Stimulated activated naive CD4-positive, alpha-beta T cell (primary cell): ENCODE results near the gene AP3M1.
"Not testable (repeated sequence)": the region's sequence is repeated elsewhere in the genome, so short reads cannot be mapped to it uniquely, and the experiment has no call there.

Source experiments
- DNase-seq, 6 experiments: peaks; one replicate each; lab custom pipeline; 2025; lab: John Stamatoyannopoulos, UW

AP3M1 gene

DNA sequence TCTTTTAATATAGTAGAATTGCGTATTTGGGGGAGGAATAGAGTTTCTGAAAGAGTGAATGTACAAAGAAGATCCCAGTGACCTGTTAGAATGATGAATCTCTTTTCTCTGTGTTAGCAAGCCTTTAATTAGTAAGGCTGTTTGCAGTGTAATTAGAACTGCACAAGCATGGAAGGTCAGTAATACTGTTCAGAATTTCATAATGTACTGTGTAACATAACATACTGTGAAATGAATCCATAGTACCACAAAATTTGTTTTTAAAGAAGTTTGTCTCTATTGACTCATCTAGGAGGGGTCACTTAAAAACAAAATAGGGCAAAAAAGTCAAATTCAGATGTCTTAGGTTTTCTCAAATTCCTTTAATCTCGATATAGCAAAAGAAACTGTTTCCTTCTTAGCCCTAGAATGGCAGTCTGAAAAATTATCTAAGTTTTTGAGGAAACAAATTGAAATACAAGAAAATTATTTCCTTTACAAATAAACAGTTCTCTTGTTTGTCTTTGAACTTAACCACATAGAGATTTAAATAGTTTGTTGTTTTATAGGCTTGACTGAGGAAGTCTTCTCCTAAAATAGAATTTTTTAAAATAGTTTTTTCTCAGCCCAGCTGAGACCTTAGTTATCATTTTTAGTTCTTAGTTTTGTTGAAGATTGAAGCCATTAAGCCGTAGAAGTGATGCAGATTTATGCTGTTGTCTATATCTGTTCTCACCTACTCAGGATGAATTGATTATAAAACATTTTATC, 12.9 kb upstream of the AP3M1 start:
- no peak for DNase-seq

DNA sequence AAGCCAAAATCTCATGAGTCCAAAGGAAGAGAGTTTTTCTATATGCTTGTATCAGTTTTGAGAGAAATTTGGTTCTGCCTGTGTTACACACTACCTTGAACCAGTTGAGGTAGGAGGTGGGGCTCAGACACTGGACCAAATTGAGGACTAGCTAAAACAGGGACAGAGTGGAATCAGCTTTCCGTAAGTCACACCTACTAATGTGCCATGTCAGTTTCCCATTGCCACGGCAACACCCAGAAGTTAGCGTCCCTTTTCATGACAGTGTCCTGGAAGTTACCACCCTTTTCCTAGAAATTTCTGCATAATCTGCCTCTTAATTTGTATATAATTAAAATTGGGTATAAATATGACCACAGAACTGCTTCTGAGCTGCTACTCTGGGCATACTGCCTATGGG, 9.4 kb upstream of the AP3M1 start:
- DNase-seq = no peak

DNA sequence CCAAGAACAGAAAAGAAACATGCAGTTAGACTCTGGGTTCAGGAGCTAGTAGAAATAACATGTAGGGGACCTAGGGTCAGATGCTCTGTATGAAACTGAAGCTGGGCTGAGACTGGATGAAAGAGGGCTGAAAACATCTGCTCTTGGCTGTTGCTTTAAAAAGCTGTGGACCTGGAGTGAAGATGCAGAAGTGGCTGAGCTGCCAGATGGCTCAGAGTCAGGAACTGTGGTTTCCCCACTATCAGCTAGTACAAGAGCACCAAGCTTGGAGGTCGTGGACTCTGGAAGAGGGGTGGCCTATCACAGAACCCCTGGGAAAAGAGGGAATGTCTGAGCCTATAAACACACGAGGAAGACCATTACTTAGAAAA, 6.3 kb upstream of the AP3M1 start:
- DNase-seq = no peak

DNA sequence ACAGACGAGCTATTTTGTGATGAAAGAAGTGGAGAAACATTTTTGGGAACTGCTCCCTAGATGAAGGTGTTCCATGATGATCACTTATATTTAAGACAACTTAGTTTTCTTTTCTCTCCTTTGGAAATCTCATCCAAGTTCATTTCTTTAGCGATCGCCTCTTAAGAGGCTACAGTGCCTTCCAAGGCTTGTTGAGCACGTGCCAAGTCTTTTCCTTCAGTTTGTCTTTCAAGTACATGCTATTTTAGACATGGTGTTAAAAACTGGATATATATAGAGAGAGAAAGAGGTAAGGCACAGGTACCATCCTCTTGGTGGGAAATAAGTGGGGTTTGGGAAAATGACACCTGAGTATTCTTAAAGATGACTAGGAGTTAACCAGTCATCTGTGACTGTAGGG, 3.0 kb upstream of the AP3M1 start:
- no peak for DNase-seq

DNA sequence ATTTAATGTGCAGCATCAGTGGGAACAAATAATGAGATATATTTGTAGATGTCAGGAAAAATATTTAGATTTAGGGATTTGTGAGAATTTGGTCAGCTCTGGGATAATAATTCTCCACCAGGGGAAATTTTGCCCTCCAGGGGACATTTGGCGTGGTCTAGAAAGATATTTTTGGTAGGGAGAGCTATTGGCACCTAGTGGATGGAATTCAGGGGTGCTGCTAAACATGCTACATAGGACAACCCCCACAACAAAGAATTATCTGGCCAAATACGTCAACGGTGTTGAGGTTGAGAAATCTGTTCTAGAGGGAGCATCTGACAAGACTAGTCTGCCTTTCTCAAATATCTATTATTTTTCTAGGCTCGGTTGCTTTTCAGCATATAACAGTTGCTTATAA, 2.5 kb upstream of the AP3M1 start:
- no peak for DNase-seq

DNA sequence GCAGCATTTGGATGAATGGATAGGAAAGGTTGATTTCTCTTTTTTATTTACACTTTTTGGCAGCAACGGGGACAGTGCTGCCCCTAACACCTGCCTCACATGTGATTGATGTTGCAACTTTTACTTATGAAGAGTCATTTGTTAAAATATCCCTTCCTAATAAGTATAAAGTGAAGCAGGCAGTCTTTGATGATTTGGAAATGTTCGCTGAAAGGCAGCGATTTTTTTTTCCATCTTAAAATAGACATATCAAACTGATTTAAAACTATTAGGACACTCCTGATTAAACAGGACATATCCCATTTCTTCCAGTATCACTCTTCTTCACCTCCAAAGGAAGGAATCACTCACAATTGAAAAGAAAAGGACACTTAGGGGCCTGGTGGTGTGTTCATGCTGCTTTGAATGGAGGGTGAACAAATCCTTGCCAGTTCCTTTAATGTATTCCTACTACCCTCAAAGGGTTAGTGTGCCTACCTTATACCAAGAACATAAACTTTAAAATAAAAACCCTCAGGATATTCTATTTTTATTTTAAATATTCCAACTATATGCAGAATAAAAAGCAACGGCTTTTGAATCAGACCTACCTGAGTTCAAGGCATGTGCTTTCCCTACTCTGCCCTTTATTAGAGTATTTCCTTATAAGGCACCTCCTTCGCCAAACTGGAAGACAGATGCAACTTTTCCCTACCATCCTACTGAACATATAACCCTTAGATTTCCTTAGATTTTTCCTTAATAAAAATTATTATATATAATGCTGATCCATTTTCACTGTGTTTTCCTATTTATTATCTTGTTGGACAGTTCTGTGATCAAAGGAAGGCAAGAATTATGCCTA, 1.5 kb upstream of the AP3M1 start:
- no peak for DNase-seq

DNA sequence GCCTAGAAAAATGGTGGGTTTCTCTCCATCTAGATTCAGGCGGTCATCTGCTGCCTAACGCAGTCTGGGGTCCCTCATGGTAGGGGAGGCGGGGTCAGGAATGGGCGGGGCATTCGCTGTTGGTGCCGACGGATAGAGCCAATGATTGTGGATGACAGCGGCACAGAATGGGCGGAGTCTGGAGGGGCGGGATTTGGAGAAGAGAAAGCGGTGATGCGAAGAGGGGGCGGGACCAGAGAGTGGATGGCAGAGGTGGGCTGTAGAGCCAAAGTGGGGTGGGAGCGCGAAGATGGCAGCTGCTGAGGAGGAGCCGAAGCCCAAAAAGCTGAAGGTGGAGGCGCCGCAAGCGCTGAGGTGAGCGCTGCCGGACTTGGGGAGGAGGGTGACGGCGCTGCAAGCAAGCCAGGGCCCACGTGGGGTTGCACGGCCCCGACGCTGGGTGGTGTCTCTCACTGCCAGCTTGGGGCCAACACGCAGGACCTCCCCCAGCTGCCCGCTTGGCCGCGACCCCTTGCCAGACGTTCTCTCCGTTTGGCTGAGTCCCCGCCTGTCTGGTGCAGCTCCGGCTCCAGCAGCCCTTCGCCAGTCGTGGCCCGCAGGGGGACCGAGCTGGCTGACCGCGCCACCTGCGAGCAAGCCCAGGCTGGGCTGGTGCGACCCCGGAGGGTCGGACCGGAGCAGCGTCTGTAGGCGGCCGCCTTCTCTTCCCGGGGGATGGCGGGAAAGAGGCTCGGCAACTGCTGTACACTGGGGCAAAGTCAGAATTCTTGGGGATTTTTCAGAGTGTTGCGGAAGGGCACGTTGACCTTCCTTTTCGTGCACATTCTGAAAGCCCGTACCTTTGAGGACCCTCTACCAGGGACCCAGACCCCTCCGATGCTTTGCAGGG, 606 bp upstream of the AP3M1 start, which contains the start of gene ADK:
ADK (plus strand) TSS at position 232 of the 889 bp plus-strand sequence; CDS start at position 290, 58 bp downstream.
- peak; percentile 98 to 100 (median 99) for DNase-seq

DNA sequence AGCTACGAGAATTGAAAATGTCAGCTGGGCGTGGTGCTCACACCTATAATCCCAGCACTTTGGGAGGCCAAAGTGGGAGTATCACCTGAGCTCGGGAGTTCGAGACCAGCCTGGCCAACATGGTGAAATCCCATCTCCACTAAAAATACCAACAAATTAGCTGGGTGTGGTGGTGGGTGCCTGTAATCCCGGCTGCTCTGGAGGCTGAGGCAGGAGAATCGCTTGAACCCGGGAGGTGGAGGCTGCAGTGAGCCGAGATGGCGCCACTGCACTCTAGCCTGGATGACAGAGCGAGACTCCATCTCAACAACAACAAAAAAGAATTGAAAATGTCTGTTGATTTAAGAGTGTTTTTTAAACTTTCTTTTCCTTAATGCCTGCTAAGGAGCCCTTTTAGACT, 3.6 kb downstream of the AP3M1 start:
- not testable (repeated sequence) for DNase-seq

DNA sequence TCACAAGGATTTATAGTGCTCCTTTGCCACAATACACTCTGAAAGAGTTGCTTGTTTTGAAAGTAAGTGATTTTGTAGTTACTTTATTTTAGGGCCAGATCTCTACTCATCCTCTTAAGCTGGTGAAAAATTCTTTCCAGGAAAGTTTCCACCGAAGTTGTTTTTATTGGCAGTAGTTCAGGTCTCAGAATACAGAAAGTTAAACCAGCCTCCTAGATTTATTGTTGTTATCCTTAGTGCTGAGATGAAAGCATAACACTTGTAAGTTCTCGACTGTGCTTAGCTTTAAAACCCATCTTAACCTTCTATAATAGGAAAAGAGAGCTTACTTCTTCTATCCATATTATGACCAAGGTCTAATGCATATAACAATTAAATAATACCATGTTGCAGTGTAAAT, 5.5 kb downstream of the AP3M1 start:
- DNase-seq = no peak

DNA sequence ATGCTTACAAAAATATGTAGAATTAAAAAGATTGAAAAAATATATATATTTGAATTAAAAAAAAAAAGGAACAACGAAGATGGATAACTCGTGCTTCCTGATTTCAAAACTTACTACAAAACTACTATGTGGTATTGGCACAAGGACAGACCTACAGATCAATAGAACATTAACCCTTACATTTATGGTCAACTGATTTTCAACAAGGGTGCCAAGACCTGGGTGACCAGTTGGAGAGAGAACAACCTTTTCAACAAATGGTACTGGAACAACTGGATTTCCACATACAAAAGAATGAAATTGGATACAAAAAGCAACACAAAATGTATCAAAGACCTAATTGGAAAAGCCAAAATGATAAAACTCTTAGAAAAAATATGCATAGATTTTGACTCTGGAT, 10.1 kb downstream of the AP3M1 start:
- no peak for DNase-seq

DNA sequence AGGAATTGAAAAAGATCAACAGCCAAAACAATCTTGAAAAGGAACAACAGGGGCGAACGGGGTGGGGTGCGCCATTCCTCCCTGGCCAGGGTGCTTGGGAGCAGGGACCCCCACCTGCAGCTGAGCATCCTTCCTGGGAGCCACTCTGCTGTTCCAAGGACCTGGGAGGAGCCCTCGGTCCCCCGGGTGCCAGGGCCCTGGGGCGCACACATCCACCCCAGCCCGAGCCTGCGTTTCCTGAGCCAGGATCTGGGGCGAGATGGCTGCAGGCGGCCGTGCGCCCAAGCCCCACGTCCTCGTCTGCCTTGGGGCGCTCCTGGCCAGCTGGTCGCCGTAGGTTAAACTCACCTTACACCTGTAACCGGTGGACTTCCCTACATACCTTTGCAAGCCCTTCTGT, 10.6 kb downstream of the AP3M1 start:
- no peak for DNase-seq

DNA sequence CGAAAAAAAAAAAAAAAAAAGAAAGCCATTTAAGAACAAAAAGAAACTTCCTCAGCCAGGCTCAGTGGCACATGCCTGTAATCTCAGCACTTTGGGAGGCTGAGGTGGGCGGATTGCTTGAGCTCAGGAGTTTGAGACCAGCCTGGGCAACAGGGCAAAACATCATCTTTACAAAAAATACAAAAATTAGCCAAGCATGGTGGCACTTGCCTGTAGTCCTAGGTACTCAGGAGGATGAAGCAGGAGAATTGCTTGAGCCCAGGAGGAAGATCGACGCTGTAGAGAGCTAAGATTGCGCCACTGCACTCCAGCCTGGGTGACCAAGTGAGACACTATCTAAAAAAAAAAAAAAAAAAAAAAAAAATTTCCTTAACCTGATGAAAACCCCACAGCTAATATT, 12.0 kb downstream of the AP3M1 start:
- DNase-seq = not testable (repeated sequence)

DNA sequence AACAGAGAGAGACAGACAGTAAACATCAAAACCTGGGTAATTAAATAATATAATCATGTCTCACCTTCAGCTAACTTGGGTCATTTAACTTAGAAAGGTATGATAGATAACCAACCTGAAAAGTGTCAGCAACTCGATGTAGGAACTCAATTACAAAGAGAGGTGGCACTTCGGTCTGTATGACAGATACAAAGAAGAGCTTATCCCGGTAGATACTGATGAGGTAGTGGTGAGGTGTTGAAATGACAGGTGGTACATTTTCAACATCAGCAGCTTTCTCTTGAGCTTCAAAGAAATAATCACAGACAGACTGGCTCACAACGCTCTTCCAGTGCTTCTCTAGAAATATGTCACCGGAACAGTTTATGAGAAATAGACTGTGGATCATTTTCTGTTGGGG, 12.6 kb downstream of the AP3M1 start:
- DNase-seq = no peak

DNA sequence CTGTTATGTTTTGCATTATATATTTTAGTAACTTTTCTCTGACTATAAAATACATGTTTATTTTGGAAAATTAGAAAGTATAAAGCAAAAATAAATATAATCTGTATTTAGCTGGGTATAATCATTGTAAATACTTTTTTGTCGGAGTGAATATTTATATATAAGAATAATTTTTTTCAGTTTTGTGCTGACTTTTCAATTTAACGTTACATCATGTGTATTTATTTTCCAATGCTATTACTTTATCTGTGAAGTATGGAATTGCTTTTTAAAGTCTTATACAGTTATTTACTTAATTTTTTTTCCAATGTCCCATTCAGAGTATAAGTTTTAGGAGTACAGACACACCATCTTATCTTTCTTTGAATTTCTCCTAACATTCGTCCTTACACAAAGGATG, 15.2 kb downstream of the AP3M1 start:
- no peak for DNase-seq

DNA sequence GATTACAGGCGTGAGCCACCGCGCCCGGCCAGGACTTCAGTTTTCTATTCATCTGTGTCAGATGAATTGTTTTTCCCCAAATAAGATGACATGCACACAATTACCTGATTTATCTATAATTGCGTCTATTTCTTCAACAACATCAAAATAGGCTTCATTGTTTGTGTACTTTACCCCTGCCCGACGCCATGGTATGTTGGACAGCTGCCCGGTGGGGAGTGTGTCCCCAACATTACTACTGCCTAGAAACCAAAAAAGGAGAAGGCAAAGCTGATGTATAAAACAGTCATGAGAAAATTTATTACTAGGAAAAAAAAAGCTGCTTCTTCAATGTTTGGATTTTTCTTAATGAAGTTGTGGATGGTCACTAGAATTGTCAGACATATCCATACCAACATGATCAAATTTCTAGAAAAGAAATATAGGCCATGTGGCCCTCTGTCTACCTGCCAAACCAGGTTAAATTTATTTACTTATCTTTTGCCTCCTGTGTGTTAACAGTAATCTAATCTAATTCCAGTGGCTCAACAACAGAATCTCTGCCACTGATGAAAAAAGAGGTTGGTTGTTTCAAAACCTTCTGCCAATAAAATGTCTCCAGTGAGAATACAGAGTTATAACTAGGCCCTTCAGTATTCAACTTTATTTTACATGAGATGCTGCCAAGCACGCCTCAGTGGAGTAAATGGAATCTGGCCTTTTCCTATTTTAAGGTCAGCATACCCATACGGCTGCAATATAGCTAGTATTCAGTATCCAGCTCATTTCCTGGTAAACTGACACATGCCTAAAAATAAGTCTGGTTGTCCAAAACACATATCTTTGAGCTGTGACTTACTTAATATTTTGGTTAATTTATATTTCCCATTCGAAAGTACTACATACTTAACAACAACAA, 16.5 kb downstream of the AP3M1 start:
- DNase-seq = no peak

DNA sequence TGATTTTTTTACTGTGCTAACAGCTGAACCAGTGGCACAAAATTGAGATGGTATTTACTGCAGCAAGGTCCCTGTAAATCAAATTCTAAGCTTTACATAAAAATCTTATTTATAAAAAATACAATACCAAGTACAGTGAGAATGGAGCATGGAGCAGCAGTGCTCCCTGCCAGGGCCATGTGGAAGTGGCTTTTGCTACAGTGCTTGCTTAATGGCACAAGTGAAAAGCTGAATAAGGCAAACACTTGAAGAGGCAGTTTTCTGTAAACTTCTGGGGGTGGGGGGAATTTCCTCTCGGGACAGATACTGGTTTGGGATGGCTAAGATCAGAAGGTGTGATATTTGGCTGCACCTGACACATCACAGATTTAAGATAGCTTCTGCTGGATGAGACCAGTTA, 27.5 kb downstream of the AP3M1 start:
- no peak for DNase-seq

DNA sequence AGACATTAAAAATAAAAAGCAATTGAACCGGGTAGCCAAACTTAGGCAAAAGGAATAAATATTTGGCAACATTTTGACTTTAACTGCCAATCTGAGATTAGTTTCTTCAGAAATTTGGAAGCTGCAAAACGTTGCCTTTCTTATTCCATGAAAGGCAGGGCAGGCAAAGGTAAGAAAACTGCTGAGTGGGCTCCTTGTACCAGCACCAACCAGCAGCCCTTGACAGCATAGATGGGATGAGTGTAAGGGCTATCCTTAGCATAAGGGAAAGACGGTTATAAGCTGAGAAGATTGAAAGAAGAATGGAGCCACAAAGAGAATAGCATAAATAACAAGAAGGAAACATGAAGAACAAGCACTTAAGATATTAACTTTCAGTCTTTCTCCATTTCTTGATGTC, 28.6 kb downstream of the AP3M1 start:
- DNase-seq = no peak

DNA sequence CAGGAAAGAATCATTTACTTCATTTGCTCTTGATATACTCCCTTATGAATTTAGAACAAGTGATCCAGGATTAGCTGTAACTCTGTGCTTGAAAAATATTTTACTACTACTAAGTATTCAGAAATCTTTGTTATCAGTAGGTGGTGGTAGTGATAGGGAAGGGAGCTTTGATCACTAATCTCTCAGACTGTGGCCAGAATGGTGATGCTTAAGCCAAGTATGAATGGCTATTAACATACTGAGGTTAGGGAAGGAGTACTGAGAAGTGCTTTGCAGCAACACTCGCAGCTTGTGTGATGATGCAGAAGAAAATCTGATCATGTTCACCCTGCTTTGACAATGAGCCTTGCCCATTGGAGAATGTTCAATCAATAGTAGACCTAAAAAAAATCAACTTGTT, 29.3 kb downstream of the AP3M1 start:
- no peak for DNase-seq

DNA sequence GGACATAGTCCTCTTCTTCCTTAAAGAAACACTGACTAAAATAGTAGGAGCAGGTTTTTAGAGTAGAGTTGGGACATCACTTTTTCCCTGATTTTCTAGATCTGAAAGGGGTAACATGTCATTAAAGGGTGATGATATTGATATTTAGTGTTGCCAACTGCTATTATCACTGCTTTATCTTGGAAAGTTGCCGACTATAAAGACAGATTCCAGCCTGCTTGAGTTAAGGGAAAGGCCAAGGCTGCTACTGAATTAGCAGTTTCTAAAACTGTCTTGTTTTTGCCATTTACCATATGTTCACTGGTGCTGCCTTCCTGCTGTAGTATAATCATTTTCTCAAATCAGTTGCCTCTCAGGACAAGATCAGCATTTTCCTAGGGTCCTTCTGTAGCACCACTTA, 29.7 kb downstream of the AP3M1 start:
- no peak for DNase-seq

DNA sequence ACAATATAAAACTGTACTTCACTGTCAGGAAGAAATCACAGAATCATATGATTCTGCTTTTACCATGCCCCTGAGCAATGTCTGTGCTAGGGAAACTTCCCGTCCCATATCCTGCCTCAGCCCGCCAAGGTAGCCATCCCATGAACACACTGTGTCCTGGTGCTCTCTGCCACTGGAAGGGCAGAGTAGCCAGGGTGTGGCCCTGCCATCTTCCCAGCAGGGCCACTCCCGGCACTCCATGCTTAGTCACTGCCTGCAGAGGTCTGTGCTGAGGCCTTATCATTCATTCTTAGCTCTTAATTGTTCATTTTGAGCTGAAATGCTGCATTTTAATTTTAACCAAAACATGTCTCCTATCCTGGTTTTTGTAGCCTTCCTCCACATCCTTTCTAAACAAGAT, 31.8 kb downstream of the AP3M1 start:
- no peak for DNase-seq

DNA sequence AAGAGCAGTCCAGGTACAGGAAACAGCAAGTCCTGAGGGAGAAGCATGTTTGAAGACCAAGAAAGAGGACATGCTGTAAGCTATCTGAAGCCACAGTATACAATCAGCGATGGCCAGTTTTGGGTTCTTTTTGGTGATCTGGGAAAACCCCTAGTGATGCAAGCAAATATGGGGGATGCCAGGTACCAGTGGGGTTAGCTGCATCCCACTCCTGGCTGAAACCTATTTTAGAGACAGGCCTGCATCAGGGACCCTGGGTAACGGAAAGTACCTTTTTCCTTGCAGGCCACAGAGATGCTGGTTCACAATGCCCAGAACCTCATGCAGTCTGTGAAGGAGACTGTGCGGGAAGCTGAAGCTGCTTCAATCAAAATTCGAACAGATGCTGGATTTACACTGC, 32.9 kb downstream of the AP3M1 start:
- no peak for DNase-seq
